HEK293 (cell line): Measurements from ENCODE around the gene MS4A6A.

Experiments used
- CTCF ChIA-PET: fragments of 350-600 bp; formaldehyde crosslinking; extraction: SDS; loops from one replicate; lab custom pipeline; 2021; ENCODE audit warnings: antibody characterized with exemption; lab: Yijun Ruan, JAX
- POLR2A ChIA-PET: fragments of 300-600 bp; formaldehyde crosslinking; extraction: SDS; loops from one replicate; lab custom pipeline; 2020; ENCODE audit warnings: antibody characterized with exemption, inconsistent platforms; lab: Yijun Ruan, JAX
- H3K27ac ChIP-seq: fragments of 200-500 bp; sonication (Bioruptor generic); 2 replicates; pipeline ENCODE4 v1.5.1; 2014; ENCODE audit warnings: low read depth, low read length, control low read depth, inconsistent platforms; ENCODE audit errors: extremely low read depth
- H3K36me3 ChIP-seq, 2 experiments: fragments of 200-500 bp in 1 of 2; sonication (Bioruptor generic) in 1 of 2; 1 replicate in 1 of 2; 2 replicates in 1 of 2; pipeline ENCODE4 v1.5.1; 2014 to 2017; ENCODE audit warnings: inconsistent platforms in 2 of 2, low read length in 2 of 2; ENCODE audit not compliant: control insufficient read depth in 2 of 2, insufficient read depth in 1 of 2
- H3K4me1 ChIP-seq: fragments of 200-500 bp; sonication (Bioruptor generic); 2 replicates; pipeline ENCODE4 v1.5.1; 2014; ENCODE audit warnings: mild to moderate bottlenecking, low read length, inconsistent platforms; ENCODE audit not compliant: control insufficient read depth, insufficient read depth
- H3K4me3 ChIP-seq: 2 replicates; pipeline ENCODE4 v1.5.1; 2011; ENCODE audit warnings: low read depth, mild to moderate bottlenecking, control low read depth, low read length, moderate library complexity
- H3K9me3 ChIP-seq: fragments of 200-500 bp; sonication (Bioruptor generic); 2 replicates; pipeline ENCODE4 v1.5.1; 2014; ENCODE audit warnings: low read depth, low read length, inconsistent platforms; ENCODE audit not compliant: control insufficient read depth, insufficient read depth
- BCL11A ChIP-seq: fragments of 450-650 bp; formaldehyde crosslinking; IDR thresholded peaks from 2 replicates; pipeline ENCODE4 v1.5.1; 2016; ENCODE audit warnings: low read depth, missing biosample characterization, missing genetic modification characterization
- ELK4 ChIP-seq: IDR thresholded peaks from 2 replicates; pipeline ENCODE4 v1.6.1; 2011; ENCODE audit warnings: mild to moderate bottlenecking, low read depth, low read length, borderline replicate concordance
- FEZF1 ChIP-seq: fragments of 450-650 bp; formaldehyde crosslinking; IDR thresholded peaks from 2 replicates; pipeline ENCODE4 v1.5.1; 2016; ENCODE audit warnings: missing biosample characterization, missing genetic modification characterization
- GLIS1 ChIP-seq: fragments of 450-650 bp; formaldehyde crosslinking; IDR thresholded peaks from 2 replicates; pipeline ENCODE4 v1.5.1; 2016; ENCODE audit warnings: missing biosample characterization, missing genetic modification characterization
- MZF1 ChIP-seq: fragments of 450-650 bp; formaldehyde crosslinking; IDR thresholded peaks from 2 replicates; pipeline ENCODE4 v1.5.1; 2017; ENCODE audit warnings: missing biosample characterization, missing genetic modification characterization, borderline replicate concordance
- OSR2 ChIP-seq: fragments of 450-650 bp; formaldehyde crosslinking; IDR thresholded peaks from 2 replicates; pipeline ENCODE4 v1.5.1; 2016; ENCODE audit warnings: missing biosample characterization, missing genetic modification characterization
- SP2 ChIP-seq: fragments of 450-650 bp; formaldehyde crosslinking; IDR thresholded peaks from 2 replicates; pipeline ENCODE4 v1.5.1; 2016; ENCODE audit warnings: missing biosample characterization, missing genetic modification characterization
- SP3 ChIP-seq: fragments of 450-650 bp; formaldehyde crosslinking; IDR thresholded peaks from 2 replicates; pipeline ENCODE4 v1.5.1; 2016; ENCODE audit warnings: missing biosample characterization, missing genetic modification characterization
- TRIM28 ChIP-seq: IDR thresholded peaks from 2 replicates; pipeline ENCODE4 v1.6.1; 2011; ENCODE audit warnings: low read length, control low read depth, borderline replicate concordance
- ZBTB11 ChIP-seq: fragments of 450-650 bp; formaldehyde crosslinking; conservative IDR thresholded peaks from 2 replicates; pipeline ENCODE4 v1.5.1; 2016; ENCODE audit warnings: low read depth, missing biosample characterization, missing genetic modification characterization
- ZFHX2 ChIP-seq: fragments of 450-650 bp; formaldehyde crosslinking; conservative IDR thresholded peaks from 2 replicates; pipeline ENCODE4 v1.5.1; 2016; ENCODE audit warnings: missing biosample characterization, missing genetic modification characterization
- ZIC2 ChIP-seq: fragments of 450-650 bp; formaldehyde crosslinking; IDR thresholded peaks from 2 replicates; pipeline ENCODE4 v1.5.1; 2016; ENCODE audit warnings: missing biosample characterization, missing genetic modification characterization
- ZNF132 ChIP-seq: fragments of 450-650 bp; formaldehyde crosslinking; IDR thresholded peaks from 2 replicates; pipeline ENCODE4 v1.5.1; 2017; ENCODE audit warnings: missing biosample characterization, missing genetic modification characterization, borderline replicate concordance
- ZNF140 ChIP-seq: fragments of 450-650 bp; formaldehyde crosslinking; IDR thresholded peaks from 2 replicates; pipeline ENCODE4 v1.5.1; 2016; ENCODE audit warnings: missing biosample characterization, missing genetic modification characterization
- ZNF157 ChIP-seq: fragments of 450-650 bp; formaldehyde crosslinking; IDR thresholded peaks from 2 replicates; pipeline ENCODE4 v1.5.1; 2016; ENCODE audit warnings: missing biosample characterization, missing genetic modification characterization
- ZNF324 ChIP-seq: fragments of 450-650 bp; formaldehyde crosslinking; IDR thresholded peaks from 2 replicates; pipeline ENCODE4 v1.5.1; 2016; ENCODE audit warnings: missing biosample characterization, missing genetic modification characterization
- ZNF335 ChIP-seq: fragments of 450-650 bp; formaldehyde crosslinking; conservative IDR thresholded peaks from 2 replicates; pipeline ENCODE4 v1.5.1; 2016; ENCODE audit warnings: missing biosample characterization, missing genetic modification characterization
- ZNF423 ChIP-seq: fragments of 450-650 bp; formaldehyde crosslinking; IDR thresholded peaks from 2 replicates; pipeline ENCODE4 v1.5.1; 2016; ENCODE audit warnings: missing biosample characterization, missing genetic modification characterization
- ZNF433 ChIP-seq: fragments of 450-650 bp; formaldehyde crosslinking; IDR thresholded peaks from 2 replicates; pipeline ENCODE4 v1.5.1; 2016; ENCODE audit warnings: missing biosample characterization, missing genetic modification characterization, low read depth
- ZNF48 ChIP-seq: fragments of 450-650 bp; formaldehyde crosslinking; IDR thresholded peaks from 2 replicates; pipeline ENCODE4 v1.5.1; 2016; ENCODE audit warnings: missing biosample characterization, missing genetic modification characterization
- ZNF510 ChIP-seq: fragments of 450-650 bp; formaldehyde crosslinking; IDR thresholded peaks from 2 replicates; pipeline ENCODE4 v1.5.1; 2018; ENCODE audit warnings: mild to moderate bottlenecking, missing genetic modification characterization, missing biosample characterization; ENCODE audit not compliant: insufficient replicate concordance
- ZNF530 ChIP-seq: fragments of 450-650 bp; formaldehyde crosslinking; IDR thresholded peaks from 2 replicates; pipeline ENCODE4 v1.5.1; 2016; ENCODE audit warnings: low read depth, missing biosample characterization, missing genetic modification characterization
- ZNF548 ChIP-seq: fragments of 450-650 bp; formaldehyde crosslinking; IDR thresholded peaks from 2 replicates; pipeline ENCODE4 v1.5.1; 2016; ENCODE audit warnings: missing biosample characterization, missing genetic modification characterization
- ZNF624 ChIP-seq: fragments of 450-650 bp; formaldehyde crosslinking; IDR thresholded peaks from 2 replicates; pipeline ENCODE4 v1.5.1; 2017; ENCODE audit warnings: missing biosample characterization, missing genetic modification characterization
- ZNF645 ChIP-seq: fragments of 450-650 bp; formaldehyde crosslinking; IDR thresholded peaks from 2 replicates; pipeline ENCODE4; 2016; ENCODE audit warnings: missing biosample characterization, missing genetic modification characterization
- ZNF747 ChIP-seq: fragments of 450-650 bp; formaldehyde crosslinking; IDR thresholded peaks from 2 replicates; pipeline ENCODE4 v1.5.1; 2016; ENCODE audit warnings: missing biosample characterization, missing genetic modification characterization
- ZNF76 ChIP-seq: fragments of 450-650 bp; formaldehyde crosslinking; IDR thresholded peaks from 2 replicates; pipeline ENCODE4; 2016; ENCODE audit warnings: low read depth, missing biosample characterization, missing genetic modification characterization, borderline replicate concordance
- ZNF830 ChIP-seq: fragments of 450-650 bp; IDR thresholded peaks from 2 replicates; pipeline ENCODE4 v1.5.0; 2018; ENCODE audit warnings: missing biosample characterization, missing genetic modification characterization, low read depth, mild to moderate bottlenecking, moderate library complexity
- ZSCAN16 ChIP-seq: fragments of 450-650 bp; formaldehyde crosslinking; IDR thresholded peaks from 2 replicates; pipeline ENCODE4 v1.5.1; 2016; ENCODE audit warnings: missing biosample characterization, missing genetic modification characterization

MS4A6A gene

GRCh38 chr11:60208146-60208895, 25.4 kb upstream of the MS4A6A start (continued):
- TF ChIP-seq ZBTB11, result no peak

GRCh38 chr11:60206616-60207015, 23.7 kb upstream of the MS4A6A start:
- ChIA-PET POLR2A (no interaction called here), CTCF (no interaction called here)
- no peak overlapping the region for H3K4me3 ChIP-seq
- TF ChIP-seq ZIC2 (tag by site-specific recombination), result no peak
- no peak for TF ChIP-seq ZNF830 (tag by site-specific recombination)
- TF ChIP-seq ZNF423 (tag by site-specific recombination), result no peak
- no peak for TF ChIP-seq ZNF132 (tag by site-specific recombination)
- TF ChIP-seq ZFHX2 (tag by site-specific recombination), result no peak
- TF ChIP-seq ZNF530 (tag by site-specific recombination), result no peak
- TF ChIP-seq ELK4, result no peak
- no peak for TF ChIP-seq ZNF76 (tag by site-specific recombination)
- TF ChIP-seq SP3, result no peak
- TF ChIP-seq OSR2 (tag by site-specific recombination), result no peak
- no peak for TF ChIP-seq ZNF324
- TF ChIP-seq BCL11A (tag by site-specific recombination), result no peak
- TF ChIP-seq ZNF510 (tag by site-specific recombination), result no peak
- TF ChIP-seq ZNF624 (tag by site-specific recombination), result no peak
- no peak for TF ChIP-seq ZNF335 (tag by site-specific recombination)
- no peak for TF ChIP-seq ZNF140 (tag by site-specific recombination)
- no peak for TF ChIP-seq ZNF548 (tag by site-specific recombination)
- no peaks in the 10 kb centered on the region for H3K4me1 ChIP-seq
- H3K36me3 ChIP-seq, result no peaks in the 10 kb centered on the region
- H3K9me3 ChIP-seq, result no peaks in the 10 kb centered on the region
- no peak overlapping the region for H3K27ac ChIP-seq

GRCh38 chr11:60204922-60205321, 22.0 kb upstream of the MS4A6A start:
- POLR2A ChIA-PET, result no interaction called here
- Histone ChIP-seq H3K36me3 (no peaks in the 10 kb centered on the region), H3K27ac (no peak overlapping the region), H3K4me3 (no peak overlapping the region), H3K9me3 (no peaks in the 10 kb centered on the region), H3K4me1 (no peaks in the 10 kb centered on the region)
- CTCF ChIA-PET, result no interaction called here
- no peak for TF ChIP-seq ZNF645 (tag by site-specific recombination)
- no peak for TF ChIP-seq GLIS1
- TF ChIP-seq ZNF433 (tag by site-specific recombination), result no peak
- no peak for TF ChIP-seq ELK4
- no peak for TF ChIP-seq TRIM28
- TF ChIP-seq ZNF830 (tag by site-specific recombination), result no peak
- TF ChIP-seq FEZF1 (tag by site-specific recombination), result no peak
- no peak for TF ChIP-seq ZNF48 (tag by site-specific recombination)
- no peak for TF ChIP-seq MZF1 (tag by site-specific recombination)
- TF ChIP-seq ZNF157 (tag by site-specific recombination), result no peak
- TF ChIP-seq SP2 (tag by site-specific recombination), result no peak
- TF ChIP-seq ZNF747 (tag by site-specific recombination), result no peak
- TF ChIP-seq ZSCAN16 (tag by site-specific recombination), result no peak
